Karpas-422 (cell line): Measurements from ENCODE around the gene SORCS2. TPM values are rescaled to one million over a fixed set of nuclear protein-coding genes. Genes with fewer than 3 reads are reported as not detected.

Experiments used
- DNase-seq: peaks from one replicate; pipeline ENCODE4 v3.0.0-alpha.2; 2015
- H2AFZ ChIP-seq: fragments of 200-600 bp; sonication (generic); 2 replicates; pipeline ENCODE4 v1.6.1; 2014; ENCODE audit warnings: antibody characterized with exemption, low read length, mixed read lengths
- H3K27ac ChIP-seq: fragments of 200-600 bp; sonication (generic); 2 replicates; pipeline ENCODE4 v1.5.1; 2014; ENCODE audit warnings: mild to moderate bottlenecking, low read length, moderate library complexity
- H3K27me3 ChIP-seq: fragments of 200-600 bp; sonication (generic); 2 replicates; pipeline ENCODE4 v1.6.1; 2014; ENCODE audit warnings: low read length, mixed read lengths
- H3K36me3 ChIP-seq: fragments of 200-600 bp; sonication (generic); 2 replicates; pipeline ENCODE4 v1.6.1; 2014; ENCODE audit warnings: low read length, mixed read lengths; ENCODE audit not compliant: insufficient read depth
- H3K4me1 ChIP-seq: fragments of 200-600 bp; sonication (generic); 2 replicates; pipeline ENCODE4 v1.6.1; 2014; ENCODE audit warnings: mild to moderate bottlenecking, low read length, mixed read lengths
- H3K4me2 ChIP-seq: fragments of 200-600 bp; sonication (generic); 2 replicates; pipeline ENCODE4 v1.6.1; 2014; ENCODE audit warnings: low read length, low read depth, mild to moderate bottlenecking; ENCODE audit not compliant: poor library complexity, severe bottlenecking
- H3K4me3 ChIP-seq: fragments of 200-600 bp; sonication (generic); 2 replicates; pipeline ENCODE4 v1.5.1; 2014; ENCODE audit warnings: mild to moderate bottlenecking, antibody characterized with exemption, low read length, mixed read lengths
- H3K79me2 ChIP-seq: fragments of 200-600 bp; sonication (generic); 2 replicates; pipeline ENCODE4 v1.6.1; 2014; ENCODE audit warnings: mild to moderate bottlenecking, low read length, mixed read lengths
- H3K9ac ChIP-seq: fragments of 200-600 bp; sonication (generic); 2 replicates; pipeline ENCODE4 v1.6.0; 2014; ENCODE audit warnings: low read length
- H3K9me2 ChIP-seq: fragments of 200-600 bp; sonication (generic), shearing (Covaris generic); replicated peaks from 2 replicates; pipeline ENCODE4 v1.6.0; 2014; ENCODE audit warnings: mild to moderate bottlenecking, low read length, moderate library complexity; ENCODE audit not compliant: insufficient read depth
- H3K9me3 ChIP-seq: fragments of 300-700, 200-600 bp; sonication (generic); 2 replicates; pipeline ENCODE4 v1.6.1; 2014; ENCODE audit warnings: low read length, mixed read lengths
- H4K20me1 ChIP-seq: fragments of 200-600 bp; sonication (generic); 2 replicates; pipeline ENCODE4 v1.6.1; 2014; ENCODE audit warnings: mild to moderate bottlenecking, antibody characterized with exemption, low read length, low read depth; ENCODE audit not compliant: insufficient read depth
- total RNA-seq: library from RNA; depleted of rRNA; stranded (reverse); fragments of >200 nt; shearing (Covaris generic); gene quantifications from 2 replicates; pipeline ENCODE4 v1.2.3, GENCODE V29; 2014; ENCODE audit warnings: low replicate concordance

The SORCS2 gene
- total RNA-seq, 1 experiment from 2014 or later, result not detected

- Histone ChIP-seq H2AFZ (no peak overlapping the region), H4K20me1 (no peaks in the 10 kb centered on the region), H3K4me3 (no peak overlapping the region), H3K79me2 (no peaks in the 10 kb centered on the region), H3K9me2 (no peaks in the 10 kb centered on the region), H3K27me3 (no peaks in the 10 kb centered on the region), H3K4me1 (no peaks in the 10 kb centered on the region), H3K4me2 (no peak overlapping the region), H3K9ac (no peak overlapping the region), H3K36me3 (no peaks in the 10 kb centered on the region), H3K9me3 (no peaks in the 10 kb centered on the region), H3K27ac (no peak overlapping the region)
- DNase-seq, result no peak
Measured at GRCh38 chr4:7744142-7744804, 551.9 kb downstream of the SORCS2 start.

- Histone ChIP-seq H3K79me2 (no peaks in the 10 kb centered on the region), H2AFZ (no peak overlapping the region), H3K9me2 (no peaks in the 10 kb centered on the region), H4K20me1 (no peaks in the 10 kb centered on the region), H3K4me2 (no peak overlapping the region), H3K4me1 (no peaks in the 10 kb centered on the region), H3K9ac (no peak overlapping the region), H3K27ac (no peak overlapping the region), H3K36me3 (no peaks in the 10 kb centered on the region), H3K27me3 (no peaks in the 10 kb centered on the region), H3K9me3 (no peaks in the 10 kb centered on the region), H3K4me3 (no peak overlapping the region)
- DNase-seq, result no peak
Measured at GRCh38 chr4:7745301-7745885, 553.1 kb downstream of the SORCS2 start.

DNA sequence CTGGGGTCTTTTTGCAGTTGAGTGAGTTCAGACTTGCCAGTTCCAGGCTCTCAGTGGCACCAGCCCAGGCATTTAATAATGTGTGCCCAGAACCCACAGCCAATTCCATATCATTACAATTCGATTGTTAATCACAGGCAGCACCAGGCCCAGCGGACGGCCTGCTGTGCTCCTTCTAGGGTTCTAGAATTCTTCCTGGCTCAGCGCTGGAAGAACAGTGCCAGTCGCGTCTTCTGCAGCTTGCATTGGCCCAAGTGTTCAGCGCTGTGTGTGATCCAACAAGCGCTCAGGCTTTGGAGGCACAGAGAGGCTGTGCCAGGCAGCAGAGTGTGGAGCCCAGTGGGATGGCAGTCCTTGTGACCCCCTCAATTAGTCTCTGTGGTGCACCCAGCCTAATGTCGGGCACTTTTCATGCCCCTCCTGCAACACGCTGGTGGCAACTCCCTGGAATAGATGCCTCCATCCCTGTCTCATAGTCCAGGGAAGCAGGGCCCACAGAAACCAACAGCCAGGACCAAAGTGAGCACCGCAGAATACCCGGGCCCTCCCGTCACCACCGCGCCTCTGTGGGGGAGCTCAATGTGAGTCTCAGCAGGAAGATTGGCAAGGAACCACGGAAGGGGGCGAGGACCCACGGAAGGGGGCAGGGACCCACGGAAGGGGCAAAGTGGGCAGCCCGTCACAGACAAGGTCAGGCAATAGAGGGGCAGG is 554.2 kb downstream of the SORCS2 start:
- no peak overlapping the region for H3K4me2 ChIP-seq
- DNase-seq, result no peak

DNA sequence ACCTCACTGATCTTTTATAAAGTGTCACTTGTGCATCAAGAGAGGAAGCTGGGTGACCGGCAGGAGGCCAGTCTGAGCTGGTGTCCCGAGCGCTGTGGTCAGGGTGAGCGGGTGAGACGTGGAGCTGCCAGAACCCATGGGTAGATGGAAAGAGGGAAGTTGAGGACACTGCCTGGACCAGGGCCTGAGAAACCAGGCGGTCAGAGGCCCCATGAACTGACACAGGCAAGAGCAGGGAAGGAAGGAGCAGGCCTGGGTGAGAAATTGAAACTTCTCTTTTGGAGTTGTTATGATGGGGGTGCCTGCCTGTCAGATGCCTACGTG is 554.7 kb downstream of the SORCS2 start:
- H3K9ac ChIP-seq, result no peak overlapping the region
- no peak overlapping the region for H3K27ac ChIP-seq
- DNase-seq, result no peak
- no peaks in the 10 kb centered on the region for H3K9me3 ChIP-seq
- no peak overlapping the region for H2AFZ ChIP-seq
- H3K27me3 ChIP-seq, result no peaks in the 10 kb centered on the region
- no peaks in the 10 kb centered on the region for H3K36me3 ChIP-seq
- no peaks in the 10 kb centered on the region for H3K4me1 ChIP-seq
- no peaks in the 10 kb centered on the region for H3K79me2 ChIP-seq
- H3K4me2 ChIP-seq, result no peak overlapping the region
- no peaks in the 10 kb centered on the region for H3K9me2 ChIP-seq
- H4K20me1 ChIP-seq, result no peaks in the 10 kb centered on the region
- H3K4me3 ChIP-seq, result no peak overlapping the region

More for the DNA sequence above, 554.2 kb downstream of the SORCS2 start:
- Histone ChIP-seq H4K20me1 (no peaks in the 10 kb centered on the region), H3K9ac (no peak overlapping the region), H3K9me3 (no peaks in the 10 kb centered on the region), H3K36me3 (no peaks in the 10 kb centered on the region), H3K4me1 (no peaks in the 10 kb centered on the region), H3K27ac (no peak overlapping the region), H3K79me2 (no peaks in the 10 kb centered on the region), H3K9me2 (no peaks in the 10 kb centered on the region), H3K27me3 (no peaks in the 10 kb centered on the region), H2AFZ (no peak overlapping the region), H3K4me3 (no peak overlapping the region)

DNA sequence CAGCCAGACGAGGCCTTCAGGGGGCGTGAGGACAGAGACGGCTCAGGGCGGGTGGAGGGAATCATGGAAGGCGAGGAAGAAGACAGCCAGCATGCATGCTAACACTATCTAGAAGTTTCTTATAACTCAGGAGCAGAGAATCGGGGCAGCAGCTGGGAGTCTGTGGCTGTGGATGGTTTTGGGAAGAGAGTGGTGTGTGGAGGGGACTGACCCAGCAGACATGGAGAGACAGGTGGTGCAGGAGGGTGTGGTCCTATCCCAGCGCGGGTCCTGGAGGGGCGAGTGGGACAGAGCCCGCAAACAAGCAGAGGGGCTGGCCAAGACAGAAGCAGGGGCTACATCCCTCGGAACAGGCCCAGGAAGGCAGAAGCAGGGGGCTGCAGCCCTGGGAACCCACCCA is 555.2 kb downstream of the SORCS2 start:
- Histone ChIP-seq H2AFZ (no peak overlapping the region), H3K36me3 (no peaks in the 10 kb centered on the region), H3K27ac (no peak overlapping the region), H3K79me2 (no peaks in the 10 kb centered on the region), H3K9ac (no peak overlapping the region), H4K20me1 (no peaks in the 10 kb centered on the region), H3K9me3 (no peaks in the 10 kb centered on the region), H3K27me3 (no peaks in the 10 kb centered on the region), H3K4me2 (no peak overlapping the region), H3K4me3 (no peak overlapping the region), H3K9me2 (no peaks in the 10 kb centered on the region), H3K4me1 (no peaks in the 10 kb centered on the region)
- no peak for DNase-seq

GRCh38 chr4:7750523-7750922 is 558.2 kb downstream of the SORCS2 start:
- Histone ChIP-seq H3K79me2 (peaks cover 15% of the 10 kb centered on the region), H3K4me3 (no peak overlapping the region), H3K27me3 (no peaks in the 10 kb centered on the region), H2AFZ (no peak overlapping the region), H3K27ac (no peak overlapping the region), H3K9me2 (no peaks in the 10 kb centered on the region), H3K36me3 (no peaks in the 10 kb centered on the region; the same call in 1 of the 2 replicates), H3K4me1 (peaks cover 5% of the 10 kb centered on the region), H3K4me2 (no peak overlapping the region), H3K9me3 (no peaks in the 10 kb centered on the region), H3K9ac (no peak overlapping the region), H4K20me1 (peaks cover 12% of the 10 kb centered on the region; the same call in 1 of the 2 replicates)
- no peak for DNase-seq

DNA sequence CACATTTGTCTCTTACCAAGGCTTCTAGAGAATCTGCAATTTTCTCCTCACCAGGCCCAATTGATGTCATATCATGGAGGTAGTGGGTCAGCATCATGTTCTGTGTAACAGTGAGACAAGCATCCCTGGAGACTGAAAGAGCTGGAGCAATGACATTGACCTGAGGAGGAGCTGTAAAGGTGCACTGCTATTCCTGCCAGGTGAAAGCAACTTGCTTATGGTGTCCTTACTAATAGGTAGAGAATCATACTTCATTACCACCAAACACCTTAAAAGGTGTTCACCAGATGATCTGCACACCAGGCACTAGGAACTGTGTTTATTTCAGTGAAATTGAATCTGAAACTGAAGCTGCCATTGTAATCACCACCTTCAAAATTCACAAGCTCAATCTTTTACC is 558.6 kb downstream of the SORCS2 start:
- H2AFZ ChIP-seq, result no peak overlapping the region
- peaks cover 20% of the 10 kb centered on the region for H3K79me2 ChIP-seq
- H4K20me1 ChIP-seq, result peaks cover 14% of the 10 kb centered on the region; the same call in 1 of the 2 replicates
- no peaks in the 10 kb centered on the region for H3K27me3 ChIP-seq
- no peak for DNase-seq
- no peak overlapping the region for H3K4me2 ChIP-seq
- H3K36me3 ChIP-seq, result no peaks in the 10 kb centered on the region; the same call in 1 of the 2 replicates
- H3K9ac ChIP-seq, result no peak overlapping the region
- peaks cover 9% of the 10 kb centered on the region for H3K4me1 ChIP-seq
- H3K27ac ChIP-seq, result no peak overlapping the region
- H3K9me2 ChIP-seq, result no peaks in the 10 kb centered on the region
- no peak overlapping the region for H3K4me3 ChIP-seq
- no peaks in the 10 kb centered on the region for H3K9me3 ChIP-seq

DNA sequence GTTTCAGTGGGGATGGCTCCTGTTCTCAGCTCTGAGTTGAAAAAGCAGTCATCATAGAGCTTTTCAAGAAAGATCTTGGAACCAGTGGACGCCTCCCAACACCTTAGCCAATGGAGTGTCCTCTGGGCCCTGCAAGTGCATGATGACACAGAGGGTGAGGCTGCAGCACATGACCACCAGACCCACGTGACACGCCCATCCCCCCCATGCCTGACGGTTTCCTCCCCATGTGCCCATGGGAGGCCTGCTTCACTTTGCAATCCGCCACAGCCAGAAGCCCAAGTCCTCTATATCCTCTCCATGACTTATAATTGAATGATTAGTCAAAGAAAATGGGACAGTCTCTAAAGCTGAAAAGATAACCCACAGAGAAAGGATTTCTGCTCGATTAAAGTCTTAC is 560.3 kb downstream of the SORCS2 start:
- H4K20me1 ChIP-seq, result peaks cover 24% of the 10 kb centered on the region; the same call in 1 of the 2 replicates
- H3K36me3 ChIP-seq, result no peaks in the 10 kb centered on the region; the same call in 1 of the 2 replicates
- no peak overlapping the region for H2AFZ ChIP-seq
- H3K9ac ChIP-seq, result no peak overlapping the region
- H3K4me1 ChIP-seq, result peaks cover 10% of the 10 kb centered on the region
- H3K9me2 ChIP-seq, result no peaks in the 10 kb centered on the region
- DNase-seq, result no peak
- no peak overlapping the region for H3K4me3 ChIP-seq
- H3K9me3 ChIP-seq, result no peaks in the 10 kb centered on the region
- no peaks in the 10 kb centered on the region for H3K27me3 ChIP-seq
- H3K79me2 ChIP-seq, result peaks cover 36% of the 10 kb centered on the region
- no peak overlapping the region for H3K4me2 ChIP-seq
- H3K27ac ChIP-seq, result no peak overlapping the region
